ACC112 (cell line): ENCODE measurements around the gene MYH6.
A peak's percentile ranks its signal among the peaks of the same experiment; 100 is the strongest.

ENCODE experiments used
- H2AFZ ChIP-seq: fragments of 200-600 bp; sonication (generic); one replicate; pipeline ENCODE4 v1.6.0; 2017; ENCODE audit warnings: antibody characterized with exemption, low read length; ENCODE audit not compliant: unreplicated experiment
- H3K27ac ChIP-seq: fragments of 200-600 bp; sonication (generic); 2 replicates; pipeline ENCODE4 v1.5.1; 2014; ENCODE audit warnings: low read depth, mild to moderate bottlenecking, antibody characterized with exemption, low read length, moderate library complexity
- H3K27me3 ChIP-seq: fragments of 200-600 bp; sonication (generic); 2 replicates; pipeline ENCODE4 v1.6.1; 2014; ENCODE audit warnings: mild to moderate bottlenecking, antibody characterized with exemption, low read length, moderate library complexity, mixed read lengths; ENCODE audit not compliant: insufficient read depth
- H3K36me3 ChIP-seq: fragments of 200-600 bp; sonication (generic); 2 replicates; pipeline ENCODE4 v1.6.1; 2016; ENCODE audit warnings: mild to moderate bottlenecking, antibody characterized with exemption, low read length, moderate library complexity, mixed read lengths; ENCODE audit not compliant: insufficient read depth
- H3K4me1 ChIP-seq: fragments of 200-600 bp; sonication (generic); one replicate; pipeline ENCODE4 v1.6.1; 2016; ENCODE audit warnings: low read length, mixed read lengths; ENCODE audit not compliant: insufficient read depth, unreplicated experiment, control insufficient read depth
- H3K4me3 ChIP-seq: fragments of 200-600 bp; sonication (generic); 2 replicates; pipeline ENCODE4 v1.5.1; 2014; ENCODE audit warnings: mild to moderate bottlenecking, low read depth, low read length
- H3K79me2 ChIP-seq: fragments of 200-600 bp; sonication (generic); one replicate; pipeline ENCODE4 v1.6.0; 2016; ENCODE audit warnings: low read length; ENCODE audit not compliant: control insufficient read depth, unreplicated experiment, insufficient read depth

MYH6 gene

DNA sequence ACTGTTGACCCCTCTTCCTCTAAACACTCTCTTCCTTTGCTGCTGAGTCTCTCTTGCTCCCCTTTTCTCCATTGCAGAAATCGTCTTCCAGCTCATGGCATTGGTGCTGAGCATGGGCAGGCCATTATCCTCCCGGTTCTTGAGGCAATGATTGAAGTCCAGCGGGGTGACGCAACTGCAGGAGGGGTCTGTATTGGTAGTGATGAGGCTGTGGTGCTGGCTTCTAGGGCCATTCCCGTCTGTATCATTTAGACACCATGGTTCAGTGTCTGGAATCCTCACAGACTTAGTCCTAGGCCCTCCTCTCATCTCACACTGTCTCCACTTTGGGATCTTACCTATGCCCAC, 54.7 kb downstream of the MYH6 start:
- no peak overlapping the region for H2AFZ ChIP-seq
- H3K4me3 ChIP-seq: peak overlapping the region; percentile 95; the same call in 1 of the 2 replicates
- H3K27ac ChIP-seq: no peak overlapping the region
- no peaks in the 10 kb centered on the region for H3K36me3 ChIP-seq
- no peaks in the 10 kb centered on the region for H3K79me2 ChIP-seq
- H3K27me3 ChIP-seq: no peaks in the 10 kb centered on the region
- peaks cover 4% of the 10 kb centered on the region for H3K4me1 ChIP-seq

DNA sequence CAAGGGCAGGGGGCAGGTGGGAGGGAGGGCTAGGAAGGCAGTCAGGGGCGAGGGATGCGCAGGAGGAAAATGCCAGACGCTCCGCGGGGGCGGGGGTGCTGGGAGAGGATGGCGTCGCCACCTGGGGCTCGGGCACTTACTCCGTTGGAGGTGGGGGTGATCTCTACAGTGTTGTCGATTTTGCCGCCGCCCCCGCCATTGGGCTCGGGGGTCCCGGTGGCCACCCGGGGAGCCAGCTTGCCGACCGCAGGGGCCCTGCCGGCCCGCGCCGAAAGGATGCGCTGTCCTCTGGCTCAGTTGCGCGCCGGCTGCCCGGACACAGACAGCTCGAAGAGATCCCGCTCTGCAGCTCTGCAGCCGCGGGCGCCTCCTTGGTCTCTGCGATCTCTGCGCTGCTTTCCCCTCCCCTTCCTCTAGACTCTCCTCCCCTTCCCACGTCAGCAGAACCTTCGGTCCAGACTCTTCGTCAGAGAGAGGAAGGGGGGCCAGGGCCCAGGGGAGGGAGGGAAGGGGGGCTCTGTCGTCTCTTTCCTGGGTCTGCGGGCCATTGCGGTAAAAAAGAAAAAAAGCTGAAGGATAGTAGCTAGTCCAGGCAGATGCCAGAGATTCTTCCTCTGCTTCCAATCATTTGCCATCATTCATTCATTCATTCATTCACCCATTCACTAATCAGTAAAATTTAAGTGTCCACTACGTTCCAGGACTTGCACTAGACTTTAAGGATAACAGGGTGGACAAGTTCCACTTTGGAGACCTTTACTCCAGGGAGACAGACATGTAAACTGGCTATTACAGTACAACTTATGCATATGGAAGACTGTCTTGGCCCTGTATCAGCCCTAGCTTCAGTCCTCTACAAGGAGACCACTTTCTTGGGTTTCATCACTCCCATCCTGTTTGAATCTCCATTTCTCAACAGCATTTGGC, 55.3 kb downstream of the MYH6 start, which contains the start of gene SLC22A17:
Gene SLC22A17, minus strand, starts transcription at position 382 of the 927 bp plus-strand sequence.
- Histone ChIP-seq H3K79me2 (no peaks in the 10 kb centered on the region), H2AFZ (peak within 1 kb of the TSS; percentile 82), H3K36me3 (no peaks in the 10 kb centered on the region), H3K4me3 (peak within 1 kb of the TSS; percentile 95), H3K27ac (peak within 1 kb of the TSS; percentile 35; the same call in 1 of the 2 replicates), H3K4me1 (peaks cover 4% of the 10 kb centered on the region), H3K27me3 (no peaks in the 10 kb centered on the region)

DNA sequence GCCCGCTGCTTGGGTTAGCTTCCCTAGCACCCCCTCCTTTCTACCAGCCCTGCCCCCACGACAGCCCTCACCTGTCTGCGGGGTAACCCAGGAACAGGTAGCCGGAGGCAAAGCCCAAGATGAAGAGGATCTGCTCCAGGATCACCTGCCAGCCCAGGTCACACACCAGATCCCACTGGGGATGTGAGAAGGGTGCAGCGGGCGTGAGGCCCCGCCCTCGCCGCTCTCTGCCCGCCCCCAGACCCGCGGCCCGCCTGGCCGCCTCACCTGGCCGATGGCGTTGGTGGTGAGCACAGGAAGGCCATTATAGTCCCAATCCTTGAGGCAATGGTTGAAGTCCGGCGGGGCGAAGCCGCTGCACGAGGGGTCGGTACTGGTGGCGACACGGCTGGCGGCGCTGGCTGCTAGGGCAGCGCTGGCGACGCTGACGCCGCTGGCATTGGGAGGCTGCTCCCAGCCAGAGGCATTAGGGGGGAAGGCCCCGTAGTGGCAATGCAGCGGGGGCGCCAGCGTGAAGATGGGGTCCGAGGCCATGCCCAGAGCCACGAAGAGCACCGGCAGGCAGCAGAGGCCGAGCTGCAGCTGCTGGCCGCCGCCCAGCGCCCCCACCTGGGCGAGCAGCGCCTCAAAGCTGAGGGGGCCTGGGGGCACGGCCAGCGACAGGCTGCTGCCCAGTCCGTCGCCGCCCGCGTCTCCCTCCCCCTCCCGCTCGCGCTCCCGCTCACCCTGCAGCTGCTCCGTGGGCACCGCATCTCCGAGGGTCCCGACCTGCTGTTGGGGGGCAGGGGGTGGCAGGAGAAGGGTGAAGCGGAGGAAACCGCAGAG, 56.2 kb downstream of the MYH6 start:
- Histone ChIP-seq H3K4me1 (peaks cover 4% of the 10 kb centered on the region), H3K27me3 (no peaks in the 10 kb centered on the region), H3K27ac (no peak overlapping the region), H3K4me3 (peak overlapping the region; percentile 95), H3K79me2 (no peaks in the 10 kb centered on the region), H3K36me3 (no peaks in the 10 kb centered on the region), H2AFZ (peak overlapping the region; percentile 82)

DNA sequence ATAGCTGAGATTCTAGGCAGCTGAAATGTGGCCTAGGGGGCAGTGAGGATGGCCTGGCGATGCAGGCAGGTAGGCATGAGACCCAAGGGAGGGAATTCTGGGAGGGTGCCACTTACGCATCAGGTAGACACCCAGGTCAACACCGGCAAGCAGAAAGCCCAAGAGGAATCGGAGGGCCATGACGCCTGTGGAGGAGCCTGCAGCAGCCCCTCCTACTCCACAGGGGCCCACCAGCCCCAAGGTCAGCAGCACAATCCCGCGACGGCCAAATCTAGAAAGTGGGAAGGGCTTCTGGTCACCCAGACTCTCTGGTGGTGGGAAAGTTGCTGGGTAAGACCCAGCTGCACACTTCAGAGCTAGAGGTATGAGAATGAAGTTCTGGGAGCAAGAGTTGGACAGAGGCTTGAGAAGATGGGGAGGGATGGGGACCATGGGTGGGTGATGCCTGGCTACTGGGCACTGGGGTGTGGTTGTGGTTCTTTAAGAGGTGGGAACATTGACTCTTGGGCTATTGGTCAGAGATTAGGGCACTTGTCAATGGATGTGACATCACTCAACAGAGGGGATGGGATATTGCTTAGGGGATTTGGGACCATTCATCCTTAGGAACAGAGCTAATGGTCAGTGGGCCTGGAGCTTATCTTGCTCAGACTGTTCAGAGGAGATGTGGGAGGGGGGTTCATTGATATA, 58.8 kb downstream of the MYH6 start:
- Histone ChIP-seq H3K4me1 (peaks cover 4% of the 10 kb centered on the region), H3K4me3 (no peak overlapping the region), H3K27me3 (no peaks in the 10 kb centered on the region), H3K27ac (no peak overlapping the region), H3K79me2 (no peaks in the 10 kb centered on the region), H3K36me3 (no peaks in the 10 kb centered on the region), H2AFZ (no peak overlapping the region)

DNA sequence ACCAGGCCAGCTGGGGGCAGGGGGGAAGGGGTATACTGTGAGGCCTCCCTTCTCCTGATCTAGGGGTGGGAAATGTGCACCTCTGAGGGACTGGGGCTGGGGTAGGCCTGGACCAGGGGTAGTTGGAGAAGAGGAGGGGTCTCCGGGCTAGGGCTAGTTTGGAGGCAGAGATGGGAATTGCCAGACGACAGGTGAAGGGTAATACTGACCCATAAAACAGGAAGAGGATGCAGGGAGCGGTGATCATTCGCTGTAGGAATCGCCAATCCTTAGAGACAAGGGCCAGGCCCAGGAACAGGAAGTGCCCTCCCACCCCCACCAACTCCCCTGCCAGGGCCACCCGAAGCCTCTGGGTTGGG, 59.8 kb downstream of the MYH6 start:
- H3K27me3 ChIP-seq: no peaks in the 10 kb centered on the region
- no peaks in the 10 kb centered on the region for H3K36me3 ChIP-seq
- no peaks in the 10 kb centered on the region for H3K79me2 ChIP-seq
- H3K4me1 ChIP-seq: peaks cover 4% of the 10 kb centered on the region
- H3K27ac ChIP-seq: no peak overlapping the region
- no peak overlapping the region for H3K4me3 ChIP-seq
- H2AFZ ChIP-seq: no peak overlapping the region

DNA sequence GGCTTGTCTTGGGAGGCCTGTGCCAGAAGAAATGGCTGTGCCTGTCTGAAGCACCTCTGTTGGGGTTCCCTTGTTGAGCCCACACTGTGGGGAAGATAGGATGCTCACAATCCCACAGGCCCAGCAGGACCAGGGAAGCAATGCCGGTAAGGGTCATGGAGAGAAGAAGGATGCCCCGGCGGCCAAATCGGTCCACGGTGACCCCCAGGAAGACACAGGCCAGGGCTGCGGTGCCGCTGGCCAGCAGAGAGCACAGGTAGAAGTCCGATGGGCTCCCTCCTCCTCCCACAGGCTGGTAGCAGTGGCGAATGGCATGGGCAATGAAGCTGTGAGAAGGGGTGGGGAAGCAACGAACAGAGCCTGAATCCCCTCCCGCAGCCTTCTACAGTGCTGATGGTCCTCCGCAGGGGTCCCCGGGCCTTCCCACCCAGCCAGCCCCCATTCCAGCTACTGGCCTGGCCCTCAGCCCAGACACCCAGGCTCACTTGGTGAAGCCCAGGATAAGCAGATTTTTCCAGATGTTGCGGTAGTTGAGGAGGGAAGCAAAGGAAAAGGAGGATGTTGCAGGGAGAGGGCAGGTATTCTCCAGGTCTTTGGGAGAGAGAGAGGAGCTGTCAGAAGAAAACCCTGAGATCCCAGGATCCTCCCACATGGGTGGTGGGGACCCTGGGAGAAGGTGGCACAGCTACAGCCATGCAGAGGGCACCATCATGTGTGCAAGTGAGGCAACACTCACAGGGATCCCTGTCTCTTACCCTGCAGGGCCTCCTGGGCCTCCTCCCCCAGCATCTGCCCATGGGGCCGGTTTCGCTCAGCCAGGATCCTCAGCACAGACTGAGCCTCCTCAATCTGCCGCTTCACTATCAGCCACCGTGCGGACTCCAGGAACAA, 60.4 kb downstream of the MYH6 start:
- H3K27me3 ChIP-seq: peaks cover 2% of the 10 kb centered on the region
- H3K36me3 ChIP-seq: no peaks in the 10 kb centered on the region
- no peak overlapping the region for H3K4me3 ChIP-seq
- no peak overlapping the region for H2AFZ ChIP-seq
- H3K27ac ChIP-seq: no peak overlapping the region
- no peaks in the 10 kb centered on the region for H3K4me1 ChIP-seq
- no peaks in the 10 kb centered on the region for H3K79me2 ChIP-seq

DNA sequence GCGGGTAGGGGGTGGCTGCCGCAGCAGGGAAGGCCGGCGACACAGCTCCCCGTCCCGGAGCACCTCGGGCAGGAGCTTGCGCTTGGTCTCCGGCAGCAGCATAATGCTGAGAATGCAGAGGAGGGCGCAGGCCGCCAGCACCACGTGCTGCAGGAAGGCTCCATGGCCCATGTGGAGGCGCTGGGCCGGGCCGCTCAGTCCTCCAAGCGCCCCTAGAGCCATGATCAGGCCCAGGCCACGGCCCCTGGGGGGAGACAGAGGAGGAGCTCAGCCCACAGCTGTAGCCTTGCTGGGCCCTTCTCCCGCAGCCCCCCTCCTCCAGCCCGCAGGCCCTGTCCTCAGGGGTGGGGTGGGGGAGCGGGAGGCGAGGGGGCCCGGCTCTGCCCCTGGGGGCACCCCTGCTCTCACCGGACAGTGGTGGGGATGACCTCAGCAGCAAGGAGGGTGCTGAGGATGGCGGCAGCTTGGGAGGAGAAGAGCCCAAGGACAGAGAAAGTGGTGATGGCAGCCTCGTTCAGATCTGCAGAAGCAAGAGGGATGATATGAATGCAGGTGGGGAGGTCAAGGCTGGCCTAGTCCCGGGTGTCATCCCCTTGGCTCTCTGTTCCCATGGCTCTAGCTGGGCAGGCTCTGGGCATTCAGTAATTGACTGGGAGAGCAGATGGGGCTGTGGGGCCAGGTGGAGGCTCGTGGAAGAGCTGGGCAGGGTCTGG, 61.2 kb downstream of the MYH6 start:
- Histone ChIP-seq H3K4me3 (no peak overlapping the region), H3K36me3 (no peaks in the 10 kb centered on the region), H3K27ac (no peak overlapping the region), H3K27me3 (peaks cover 8% of the 10 kb centered on the region), H3K79me2 (no peaks in the 10 kb centered on the region), H3K4me1 (no peaks in the 10 kb centered on the region), H2AFZ (no peak overlapping the region)

DNA sequence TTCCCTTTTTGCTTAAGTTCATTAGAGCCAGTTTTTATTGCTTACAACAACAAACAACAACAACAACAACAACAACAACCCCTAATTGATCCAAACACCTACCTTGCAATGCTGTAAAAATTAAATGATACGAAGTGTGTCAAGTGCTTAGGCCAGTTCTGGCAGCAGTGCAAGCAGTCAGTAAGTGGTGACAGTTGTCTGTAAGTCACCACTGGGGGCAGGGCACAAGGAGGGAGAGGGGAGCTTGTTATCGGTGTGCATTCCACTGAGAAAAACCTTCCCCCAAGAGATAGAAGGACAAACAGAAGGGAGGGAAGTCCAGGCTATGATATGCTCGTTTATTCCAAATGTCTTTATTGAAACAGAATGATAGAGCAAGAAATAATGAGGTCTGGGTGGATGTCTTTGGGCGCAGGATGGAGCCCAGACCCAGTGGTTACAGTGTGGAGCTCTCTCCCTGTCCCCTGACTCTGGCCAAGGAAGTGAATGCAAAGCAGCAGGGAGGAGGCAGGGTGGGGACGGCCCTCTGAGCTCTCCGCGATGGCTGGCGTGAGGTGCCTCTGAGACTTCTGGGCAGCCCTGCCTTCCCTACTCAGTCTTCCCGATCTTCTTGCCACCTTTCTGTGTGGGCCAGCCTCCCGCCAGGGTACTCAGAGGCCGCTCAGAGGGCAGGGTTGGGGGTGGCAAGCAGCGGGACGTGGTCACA, 61.9 kb downstream of the MYH6 start:
- Histone ChIP-seq H3K36me3 (no peaks in the 10 kb centered on the region), H2AFZ (no peak overlapping the region), H3K4me1 (no peaks in the 10 kb centered on the region), H3K27ac (no peak overlapping the region), H3K79me2 (no peaks in the 10 kb centered on the region), H3K4me3 (no peak overlapping the region), H3K27me3 (peaks cover 8% of the 10 kb centered on the region)

DNA sequence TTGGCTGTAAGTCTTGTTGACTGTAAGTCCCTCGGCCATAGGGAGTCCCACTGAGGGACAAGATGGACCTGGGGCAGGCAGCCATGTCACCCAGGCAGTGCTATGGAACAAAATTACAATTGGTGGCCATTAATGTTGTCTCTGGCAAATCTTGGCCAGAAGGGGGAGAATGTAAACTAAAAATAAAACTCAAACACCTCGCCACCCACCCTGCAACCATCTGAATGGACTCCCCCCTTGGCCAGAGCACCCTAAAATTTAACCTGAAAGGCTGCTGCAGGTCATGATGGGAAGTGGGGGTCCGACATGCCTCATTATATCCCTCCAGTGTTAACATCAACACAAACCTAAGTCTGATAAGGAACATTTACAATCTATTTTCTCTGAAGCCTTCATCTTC, 63.6 kb downstream of the MYH6 start:
- peaks cover 8% of the 10 kb centered on the region for H3K27me3 ChIP-seq
- H3K79me2 ChIP-seq: no peaks in the 10 kb centered on the region
- no peaks in the 10 kb centered on the region for H3K4me1 ChIP-seq
- no peak overlapping the region for H3K4me3 ChIP-seq
- H3K36me3 ChIP-seq: no peaks in the 10 kb centered on the region
- H3K27ac ChIP-seq: no peak overlapping the region
- no peak overlapping the region for H2AFZ ChIP-seq
